ENCODE results near the gene ANKRD33B.
"Not testable (repeated sequence)": the region's sequence is repeated elsewhere in the genome, so short reads cannot be mapped to it uniquely, and the experiment has no call there.

Gene ANKRD33B

GRCh38 chr5:10538103-10538788, 25.6 kb upstream of the ANKRD33B start:
- DNase-seq = no peak

- DNase-seq = no peak
Observed at GRCh38 chr5:10538789-10539686, 24.8 kb upstream of the ANKRD33B start.

- no peak for DNase-seq
Observed at GRCh38 chr5:10539687-10539998, 24.2 kb upstream of the ANKRD33B start.

- no peak for DNase-seq
Observed at GRCh38 chr5:10540036-10540544, 23.8 kb upstream of the ANKRD33B start.

GRCh38 chr5:10540951-10541646, 22.8 kb upstream of the ANKRD33B start:
- no peak for DNase-seq

- no peak for DNase-seq
Observed at GRCh38 chr5:10542055-10542550, 21.8 kb upstream of the ANKRD33B start.

GRCh38 chr5:10543585-10544040, 20.3 kb upstream of the ANKRD33B start:
- no peak for DNase-seq

- DNase-seq = no peak
Observed at GRCh38 chr5:10545084-10545483, 18.8 kb upstream of the ANKRD33B start.

- no peak for DNase-seq
Observed at GRCh38 chr5:10546186-10546585, 17.7 kb upstream of the ANKRD33B start.

- DNase-seq = no peak
Observed at GRCh38 chr5:10548418-10549122, 15.3 kb upstream of the ANKRD33B start.

GRCh38 chr5:10549123-10549514, 14.8 kb upstream of the ANKRD33B start:
- DNase-seq = not testable (repeated sequence)

- no peak for DNase-seq
Observed at GRCh38 chr5:10550222-10550995, 13.5 kb upstream of the ANKRD33B start.

GRCh38 chr5:10551782-10552138, 12.1 kb upstream of the ANKRD33B start:
- DNase-seq = no peak

- no peak for DNase-seq
Observed at GRCh38 chr5:10552183-10553143, 11.4 kb upstream of the ANKRD33B start.

GRCh38 chr5:10553476-10553875, 10.4 kb upstream of the ANKRD33B start:
- DNase-seq = no peak

- peak; percentile 80 for DNase-seq
Observed at GRCh38 chr5:10555277-10555684, 8.6 kb upstream of the ANKRD33B start.

- peak; percentile 60 for DNase-seq
Observed at GRCh38 chr5:10556289-10556807, 7.5 kb upstream of the ANKRD33B start.

- DNase-seq = no peak
Observed at GRCh38 chr5:10556893-10557746, 6.8 kb upstream of the ANKRD33B start.

GRCh38 chr5:10559151-10559550, 4.7 kb upstream of the ANKRD33B start:
- no peak for DNase-seq

Data from NCI-H226 (cell line).